GM10847 (cell line): Measurements from ENCODE around the gene FNDC3B.

Source experiments
- POLR2A ChIP-seq: IDR thresholded peaks from 2 replicates; pipeline ENCODE4 v1.6.1; 2011; ENCODE audit not compliant: insufficient read length; ENCODE audit errors: extremely low read depth

The FNDC3B gene

DNA sequence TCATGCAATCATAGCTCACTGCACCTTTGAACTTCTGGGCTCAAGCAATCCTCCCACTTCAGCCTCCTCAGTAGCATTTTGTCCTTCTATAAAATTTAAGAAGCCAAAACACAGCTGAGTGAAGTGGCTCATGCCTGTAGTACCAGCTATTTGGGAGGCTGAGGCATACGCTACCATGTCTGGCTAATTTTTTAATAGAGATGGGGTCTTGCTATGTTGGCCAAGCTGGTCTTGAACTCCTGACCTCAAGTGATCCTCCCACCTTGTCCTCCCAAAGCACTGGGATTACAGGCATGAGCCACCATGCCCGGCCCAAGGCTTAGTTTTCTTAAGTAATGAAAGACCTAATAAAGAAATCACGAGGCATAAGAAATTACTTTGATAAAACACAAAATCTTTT lies 14.7 kb upstream of the FNDC3B start:
- no peak for TF ChIP-seq POLR2A

DNA sequence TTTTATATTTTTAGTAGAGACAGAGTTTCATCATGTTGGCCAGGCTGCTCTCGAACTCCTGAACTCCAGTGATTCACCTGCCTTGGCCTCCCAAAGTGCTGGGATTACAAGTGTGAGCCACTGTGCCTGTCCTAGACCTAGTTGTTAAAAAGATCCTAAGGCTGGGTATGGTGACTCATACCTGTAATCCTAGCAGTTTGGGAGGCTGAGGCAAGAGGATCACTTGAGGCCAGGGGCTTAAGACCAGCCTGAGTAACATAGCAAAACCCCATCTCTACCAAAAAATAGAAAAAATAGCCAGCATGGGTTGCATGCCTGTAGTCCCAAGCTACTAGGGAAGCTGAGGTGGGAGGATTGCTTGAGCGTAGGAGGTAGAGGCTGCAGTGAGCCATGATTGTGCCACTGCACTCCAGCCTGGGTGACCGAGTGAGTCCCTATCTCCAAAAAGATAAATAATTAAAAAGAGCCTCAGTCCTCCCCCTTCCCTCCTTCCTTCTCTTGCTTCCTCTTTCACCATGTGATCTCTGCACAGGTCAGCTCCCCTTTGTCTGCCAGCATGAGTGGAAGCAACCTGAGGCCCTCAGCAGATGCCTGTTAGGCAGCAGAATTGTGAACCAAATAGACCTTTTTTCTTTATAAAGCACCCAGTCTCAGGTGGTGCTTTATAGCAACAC lies 9.8 kb upstream of the FNDC3B start:
- TF ChIP-seq POLR2A: no peak

DNA sequence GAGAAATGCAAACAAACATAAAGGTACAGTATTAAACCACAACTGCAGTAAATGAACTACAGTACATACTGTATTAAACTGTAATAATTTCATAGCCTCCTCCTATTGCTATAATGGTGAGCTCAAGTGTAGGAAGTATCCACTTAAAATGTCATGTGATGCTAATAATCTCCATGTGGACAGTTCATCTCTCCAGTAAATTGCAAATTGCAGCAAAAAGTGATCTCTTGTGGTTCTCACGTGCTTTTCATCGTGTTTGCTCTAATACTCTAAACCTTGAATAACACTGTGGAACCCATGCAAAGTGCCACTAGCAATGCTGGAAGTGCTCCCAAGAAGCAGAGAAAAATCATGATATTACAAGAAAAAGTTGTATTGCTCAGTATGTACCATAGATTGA lies 9.2 kb upstream of the FNDC3B start:
- TF ChIP-seq POLR2A: no peak

DNA sequence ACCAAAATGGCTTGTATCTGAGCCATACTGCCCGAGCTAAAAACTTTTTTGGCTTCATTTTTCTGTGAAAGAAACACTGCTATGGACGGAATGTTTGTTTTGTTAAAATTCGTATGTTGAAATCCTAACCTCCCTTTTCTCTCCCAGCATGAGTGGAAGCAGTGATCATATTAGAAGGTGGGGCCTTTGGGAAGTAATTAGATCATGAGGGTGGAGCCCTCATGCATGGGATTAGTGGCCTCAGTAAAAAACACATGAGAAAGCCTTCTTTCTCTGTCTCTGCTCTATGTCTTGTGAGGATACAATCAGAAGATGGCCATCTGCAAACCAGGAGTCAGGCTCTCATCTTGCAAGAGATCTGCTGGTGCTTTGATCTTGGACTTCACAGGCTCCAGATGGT lies 7.4 kb upstream of the FNDC3B start:
- no peak for TF ChIP-seq POLR2A

DNA sequence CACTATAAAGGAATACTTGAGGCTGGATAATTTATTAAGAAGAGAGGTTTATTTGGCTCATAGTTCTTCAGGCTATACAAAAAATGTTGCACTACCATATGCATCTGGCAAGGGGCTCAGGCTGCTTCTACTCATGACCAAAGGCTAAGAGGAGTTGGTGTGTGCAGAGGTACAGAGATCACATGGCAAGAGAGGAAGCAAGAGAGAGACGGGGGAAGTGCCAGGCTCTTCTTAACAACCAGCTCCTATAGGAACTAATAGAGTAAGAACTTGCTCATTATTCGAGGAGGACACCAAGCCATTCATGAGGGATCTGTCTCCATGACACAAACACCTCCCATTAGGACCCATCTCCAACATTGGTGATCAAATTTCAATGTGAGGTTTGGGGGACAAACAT lies 6.0 kb upstream of the FNDC3B start:
- no peak for TF ChIP-seq POLR2A

DNA sequence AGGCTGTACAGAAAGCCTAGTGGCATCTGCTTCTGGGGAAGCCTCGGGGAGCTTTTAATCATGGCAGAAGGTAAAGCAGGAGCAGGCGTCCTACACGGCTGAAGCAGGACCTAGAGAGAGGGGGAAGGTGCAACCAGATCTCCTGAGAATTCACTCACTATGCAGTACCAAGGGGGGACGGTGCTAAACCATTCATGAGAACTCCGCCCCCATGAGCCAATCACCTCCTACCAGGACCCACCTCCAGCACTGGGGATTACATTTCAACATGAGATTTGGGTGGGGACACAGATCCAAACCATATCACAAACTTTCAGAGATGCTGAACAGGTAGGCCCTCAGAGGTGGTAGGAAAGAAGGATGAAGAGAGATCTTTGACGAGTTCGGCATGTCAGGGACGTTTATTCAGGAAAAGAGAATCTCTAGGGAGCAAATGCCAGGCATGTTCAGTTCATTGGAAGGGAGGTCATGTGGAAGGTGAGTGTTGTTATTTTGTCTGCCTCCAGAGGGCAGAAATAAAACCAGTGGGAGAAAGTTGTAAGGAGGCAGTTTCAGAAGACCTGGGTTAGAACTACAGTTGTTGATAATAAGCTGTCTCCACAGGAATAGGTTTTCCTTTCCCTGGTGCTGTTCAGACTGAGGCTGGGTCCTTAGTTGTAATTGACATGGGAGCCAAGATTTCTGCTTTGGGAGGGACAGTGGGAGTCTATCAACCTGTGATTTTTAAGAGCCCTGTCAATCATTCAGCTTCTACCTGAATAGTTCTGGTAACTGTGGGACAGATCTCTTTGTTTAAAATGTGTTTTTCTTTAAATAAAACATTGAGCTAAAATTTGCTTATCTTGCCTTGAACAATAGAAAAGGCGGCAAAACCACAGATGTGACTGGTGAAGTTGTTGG lies 4.3 kb upstream of the FNDC3B start:
- no peak for TF ChIP-seq POLR2A

DNA sequence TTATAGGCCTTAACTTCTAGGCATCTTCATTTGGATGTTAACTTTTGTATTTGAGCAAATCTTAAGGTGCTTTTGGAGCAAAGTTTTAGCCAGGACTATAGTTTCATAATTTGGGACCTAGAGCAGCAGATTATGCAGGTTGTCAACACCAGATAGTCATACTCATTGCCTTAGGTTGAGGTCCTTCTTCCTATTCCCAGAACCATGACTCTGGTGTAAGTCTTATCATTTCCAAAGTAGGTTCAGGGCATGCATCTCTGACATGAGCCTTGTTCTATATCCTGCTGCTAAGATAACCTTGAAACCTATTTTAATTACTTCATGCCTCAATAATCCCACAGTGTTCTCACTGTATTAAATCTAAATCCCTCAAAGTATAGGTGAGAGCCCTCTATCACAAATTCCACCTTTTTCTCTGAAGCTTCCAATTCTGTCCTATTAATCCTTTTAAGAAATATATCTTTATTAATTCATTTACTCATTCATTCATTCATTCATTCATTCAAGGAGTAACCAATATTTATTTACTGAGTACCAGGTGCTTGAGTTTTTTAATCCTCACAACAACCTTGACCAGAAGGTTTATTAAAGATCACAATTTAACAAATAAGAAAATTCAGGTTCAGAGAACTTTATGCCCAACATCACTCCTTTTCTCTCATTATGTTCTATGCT lies 2.7 kb upstream of the FNDC3B start:
- no peak for TF ChIP-seq POLR2A

DNA sequence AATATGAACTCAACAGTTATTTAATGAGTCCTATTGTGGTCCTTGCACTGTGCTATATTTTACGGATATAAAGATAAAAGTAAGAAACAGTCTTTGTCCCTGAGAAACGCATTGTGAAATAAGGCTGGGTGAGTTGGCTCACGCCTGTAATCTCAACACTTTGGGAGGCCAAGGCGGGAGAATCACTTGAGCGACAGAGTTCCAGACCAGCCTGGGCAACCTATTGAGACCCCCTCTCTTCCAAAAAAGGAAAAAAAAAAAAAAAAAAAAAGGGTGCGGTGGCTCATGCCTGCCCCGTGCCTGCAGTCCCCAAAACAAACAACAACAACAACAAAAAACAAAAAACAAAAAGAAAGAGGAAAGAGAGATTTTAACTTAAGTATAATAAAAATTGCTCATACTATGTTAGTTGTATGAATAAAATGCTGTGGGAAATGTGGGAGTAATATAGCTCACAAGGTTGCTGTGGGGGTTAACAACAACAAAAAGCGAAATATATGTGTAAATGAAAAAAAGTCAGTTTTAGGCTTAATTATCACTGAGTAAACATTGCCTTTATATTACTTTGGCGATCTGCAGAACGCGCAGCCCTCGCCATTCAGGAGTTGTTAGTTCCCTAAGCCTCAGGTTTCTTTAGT lies 461 bp upstream of the FNDC3B start:
- TF ChIP-seq POLR2A: no peak

DNA sequence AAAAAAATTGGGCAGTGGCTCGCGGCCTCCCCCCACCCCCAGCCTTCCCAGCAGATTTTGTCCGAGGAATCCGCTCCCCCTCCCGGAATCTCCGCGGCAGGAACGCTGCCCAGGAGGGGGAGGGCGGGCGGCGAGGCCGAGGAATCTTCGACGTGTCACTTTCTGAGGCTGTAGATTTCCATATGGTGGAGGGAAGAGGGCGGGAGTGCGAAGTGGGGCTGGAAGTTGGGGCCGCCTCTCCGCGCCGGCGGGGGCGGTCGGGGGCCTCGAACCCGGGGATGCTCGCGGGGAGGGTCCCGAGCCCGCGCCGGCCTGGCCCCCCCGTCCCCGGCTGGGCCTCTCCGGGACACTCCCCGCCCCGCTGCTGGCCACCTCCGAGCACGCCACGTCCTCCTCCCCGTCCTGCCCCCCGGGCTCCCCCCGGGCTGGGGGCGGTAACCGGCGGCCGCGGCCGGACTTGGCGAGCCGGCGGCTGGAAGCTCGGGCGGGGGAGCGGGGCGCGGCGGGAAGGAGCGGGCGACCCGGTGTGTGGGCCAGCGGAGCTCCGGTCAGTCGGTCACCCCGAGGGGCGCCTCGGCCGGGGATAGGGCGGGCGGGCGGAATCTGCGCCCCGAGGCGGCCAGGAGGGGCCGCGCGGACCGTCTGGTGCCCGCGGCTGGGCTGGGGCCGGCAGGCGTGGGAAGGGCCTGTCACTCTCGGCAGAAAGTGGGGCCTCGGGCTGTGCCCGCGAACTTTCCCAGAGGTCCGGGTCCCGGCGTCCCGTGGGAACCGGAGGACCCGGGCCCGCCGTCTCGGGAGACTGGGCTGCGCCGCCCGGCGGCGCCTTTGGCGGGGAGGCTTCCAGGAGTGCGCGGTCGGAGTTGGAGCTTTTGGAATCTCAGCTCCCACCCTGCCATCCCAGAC lies 951 bp downstream of the FNDC3B start:
- TF ChIP-seq POLR2A: no peak

DNA sequence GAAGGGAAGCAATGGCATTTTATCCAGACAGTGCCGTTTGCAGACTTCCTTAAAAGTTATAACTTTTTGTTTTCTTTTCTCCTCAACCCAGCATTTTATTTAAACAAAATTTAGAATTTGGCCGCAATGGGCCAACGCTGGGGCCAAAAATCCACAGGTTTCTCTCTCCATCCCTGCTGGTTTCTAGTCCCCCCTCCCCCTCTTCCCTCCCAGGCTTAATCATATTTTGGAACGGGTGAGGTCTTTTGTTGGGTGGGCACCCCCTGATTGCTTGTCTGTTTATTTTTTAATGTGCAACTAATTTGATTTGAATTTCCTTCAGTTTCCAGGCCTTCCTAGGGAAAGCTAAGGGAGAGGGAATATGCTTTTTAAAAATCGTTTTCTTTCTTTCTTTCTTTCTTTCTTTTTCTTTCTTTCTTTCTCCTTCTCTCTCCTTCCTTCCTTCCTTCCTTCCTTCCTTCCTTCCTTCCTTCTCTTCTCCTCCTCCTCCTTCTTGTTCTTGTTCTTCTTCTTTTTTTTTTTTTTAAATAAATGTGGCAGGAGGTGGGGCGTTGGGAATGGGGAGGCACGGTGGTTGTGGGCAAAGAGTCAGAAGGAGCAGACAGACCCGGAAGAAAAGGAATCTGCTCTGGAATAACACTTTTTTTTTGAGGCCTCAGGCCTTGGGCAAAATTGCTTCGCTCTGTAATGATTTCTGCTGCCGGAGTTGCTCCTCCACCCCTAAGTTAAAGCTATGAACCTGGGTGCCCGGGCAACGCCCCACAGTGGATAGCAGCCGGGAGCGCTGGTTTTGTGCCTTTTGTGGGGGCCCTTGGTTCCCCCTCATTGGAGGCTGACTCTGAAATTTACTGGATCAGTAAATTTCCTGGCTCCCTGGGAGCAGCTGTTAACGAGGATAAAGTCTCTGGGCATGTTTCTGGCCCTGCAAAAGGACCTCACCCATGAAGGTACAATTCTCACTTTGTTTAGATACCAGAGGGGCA lies 1.9 kb downstream of the FNDC3B start:
- TF ChIP-seq POLR2A: no peak

DNA sequence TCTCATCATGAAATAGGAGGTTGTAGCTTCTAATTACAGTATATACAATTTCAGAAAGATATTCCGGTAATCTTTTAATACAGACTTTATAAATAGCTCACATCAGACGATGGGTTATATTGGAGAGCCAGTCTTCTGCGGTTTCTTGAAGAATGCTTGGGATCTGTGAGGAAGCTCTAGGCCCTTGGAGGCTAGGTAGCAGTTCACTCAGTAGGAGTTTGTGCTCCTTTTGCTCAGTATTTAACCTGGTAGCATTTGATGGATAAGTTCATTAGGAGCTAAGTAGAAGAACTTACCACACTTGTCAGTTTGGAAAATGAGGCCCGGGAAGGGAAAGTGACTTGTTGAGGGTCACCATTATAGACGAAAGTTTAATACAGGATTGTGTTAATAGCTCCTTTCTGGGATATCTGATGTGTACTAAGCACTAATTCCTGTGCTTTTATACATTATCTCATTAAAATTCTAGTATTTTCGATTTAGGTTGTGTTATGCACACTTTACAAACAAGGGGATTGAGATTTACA lies 2.8 kb downstream of the FNDC3B start:
- no peak for TF ChIP-seq POLR2A

DNA sequence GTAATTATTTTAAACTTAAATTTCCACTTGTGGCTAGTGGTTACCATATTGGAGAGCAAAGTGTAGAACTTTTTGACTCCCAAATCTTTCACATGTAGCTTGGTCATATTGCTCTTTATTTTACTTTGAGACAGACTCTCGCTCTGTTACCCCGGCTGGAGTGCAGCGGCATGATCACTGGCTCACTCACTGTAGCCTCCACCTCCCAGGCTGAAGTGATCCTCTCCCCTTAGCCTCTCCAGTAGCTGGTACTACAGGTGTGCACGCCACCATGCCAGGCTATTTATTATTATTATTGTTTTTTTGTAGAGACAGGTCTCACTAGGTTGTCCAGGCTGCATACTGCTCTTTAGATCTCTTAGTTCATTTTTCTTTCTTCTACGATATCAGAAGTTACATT lies 3.9 kb downstream of the FNDC3B start:
- TF ChIP-seq POLR2A: no peak

DNA sequence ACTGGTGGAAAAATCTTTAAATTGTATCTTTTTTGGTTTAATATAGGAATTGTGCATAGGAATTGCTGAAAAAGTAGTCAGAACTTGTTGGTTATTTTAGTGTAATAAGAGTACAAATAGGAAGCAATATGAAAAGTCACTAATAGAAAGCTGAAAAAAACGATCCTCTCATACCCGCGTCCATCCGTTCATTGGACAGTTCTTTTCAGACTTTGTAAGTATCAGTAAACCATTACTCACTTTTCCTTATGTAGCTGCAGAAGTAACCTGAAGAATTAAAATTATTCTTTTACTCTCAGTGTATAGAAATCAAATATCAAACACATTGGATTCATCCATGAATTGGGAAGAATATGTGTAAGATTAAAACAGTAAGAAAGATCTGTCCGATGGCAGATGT lies 4.4 kb downstream of the FNDC3B start:
- TF ChIP-seq POLR2A: no peak
